Stimulated activated CD8-positive, alpha-beta memory T cell treated with anti-CD3 and anti-CD28 coated beads, Interleukin-7, amount 100 ng/mL, for 4 hours (primary cell): ENCODE measurements around the gene PRDM1.
A peak's percentile ranks its signal among the peaks of the same experiment; 100 is the strongest.

Experiments
- DNase-seq, 2 donors: peaks; one replicate each; pipeline ENCODE4 v3.0.0-alpha.2; 2020; ENCODE audit warnings: low read depth in 2 of 2

Gene PRDM1

DNA sequence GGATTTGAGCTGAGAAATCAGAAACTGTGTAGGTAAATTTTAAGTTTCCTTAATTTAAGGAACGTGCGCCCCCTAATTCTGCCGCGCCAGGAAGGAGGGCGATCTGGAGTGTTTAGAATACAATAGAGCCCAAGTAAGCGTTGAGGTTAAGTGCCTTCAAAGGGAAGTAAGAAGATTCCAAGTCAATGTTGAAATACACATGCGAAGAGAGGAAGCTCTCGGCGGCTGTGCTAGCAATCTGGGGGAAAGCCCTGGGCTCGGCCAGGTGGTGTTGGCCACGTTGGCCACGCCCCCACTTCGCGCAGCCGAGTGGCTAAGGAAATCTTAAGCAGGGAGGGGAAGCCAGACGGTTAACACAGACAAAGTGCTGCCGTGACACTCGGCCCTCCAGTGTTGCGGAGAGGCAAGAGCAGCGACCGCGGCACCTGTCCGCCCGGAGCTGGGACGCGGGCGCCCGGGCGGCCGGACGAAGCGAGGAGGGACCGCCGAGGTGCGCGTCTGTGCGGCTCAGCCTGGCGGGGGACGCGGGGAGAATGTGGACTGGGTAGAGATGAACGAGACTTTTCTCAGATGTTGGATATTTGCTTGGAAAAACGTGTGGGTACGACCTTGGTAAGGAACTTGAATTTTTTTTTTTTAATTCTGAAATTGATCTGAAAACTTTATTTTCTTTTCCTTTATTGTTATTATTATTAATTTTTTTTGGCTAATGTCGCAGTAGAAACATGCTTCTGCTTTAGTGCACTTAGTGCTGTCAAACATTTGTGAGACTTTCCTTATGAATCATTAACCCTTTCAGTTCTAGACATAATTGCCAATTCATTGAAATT lies at the start of gene PRDM1:
Gene PRDM1, plus strand, starts transcription at position 353 of the 830 bp plus-strand sequence. Its CDS starts 218 bp downstream, at position 571.
- peak; percentile 66 to 75 for DNase-seq

DNA sequence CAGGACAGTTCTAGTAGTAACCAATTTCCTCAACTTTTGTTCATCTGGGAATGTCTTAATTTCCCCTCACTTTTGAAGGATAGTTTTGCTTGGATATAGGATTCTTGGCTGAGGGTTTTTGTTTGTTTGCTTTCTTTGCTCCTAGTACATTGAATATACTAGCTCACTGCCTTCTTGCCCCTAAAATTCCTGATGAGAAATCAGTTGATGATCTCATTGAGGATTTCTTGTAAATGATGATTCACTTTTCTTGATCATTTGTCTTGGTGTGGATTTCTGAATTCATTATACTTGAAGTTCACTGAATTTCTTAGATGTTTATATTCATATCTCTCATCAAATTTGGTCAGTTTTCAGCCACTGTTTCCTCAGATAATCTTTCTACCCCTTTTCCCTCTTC lies 49.1 kb upstream of the PRDM1 start:
- no peak for DNase-seq

DNA sequence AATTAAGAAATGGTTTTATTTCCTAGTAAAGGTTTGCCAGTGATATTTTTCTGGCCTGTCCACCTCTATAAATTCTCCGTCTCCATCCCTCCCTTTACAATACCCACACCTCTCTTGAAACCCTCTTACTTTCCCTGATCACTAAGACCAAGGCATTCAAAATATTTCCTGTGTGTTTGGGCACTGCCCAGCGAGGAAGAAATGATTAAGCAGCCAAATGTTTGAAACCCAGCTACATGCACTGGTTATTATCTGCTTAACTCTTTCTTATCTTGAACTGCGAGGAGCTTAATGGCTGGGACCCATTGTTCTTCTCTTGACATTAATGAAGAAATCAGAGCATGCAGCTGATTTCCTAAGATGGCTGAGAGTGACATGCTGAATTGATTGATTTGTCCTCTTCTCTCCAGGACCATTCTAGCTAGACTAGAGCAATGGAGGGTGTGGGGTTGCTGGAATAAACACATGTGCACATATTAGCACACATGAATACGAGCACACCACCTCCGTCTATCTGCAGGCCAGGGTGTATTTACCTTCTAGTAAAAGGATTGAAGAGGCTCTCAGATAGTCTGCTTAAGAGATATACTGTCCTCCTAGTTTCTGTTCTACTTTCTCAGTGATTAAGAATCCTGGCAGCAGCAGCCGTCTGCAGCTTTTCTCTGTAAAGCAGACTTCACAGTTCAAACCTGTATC lies 46.1 kb upstream of the PRDM1 start:
- DNase-seq, result no peak

DNA sequence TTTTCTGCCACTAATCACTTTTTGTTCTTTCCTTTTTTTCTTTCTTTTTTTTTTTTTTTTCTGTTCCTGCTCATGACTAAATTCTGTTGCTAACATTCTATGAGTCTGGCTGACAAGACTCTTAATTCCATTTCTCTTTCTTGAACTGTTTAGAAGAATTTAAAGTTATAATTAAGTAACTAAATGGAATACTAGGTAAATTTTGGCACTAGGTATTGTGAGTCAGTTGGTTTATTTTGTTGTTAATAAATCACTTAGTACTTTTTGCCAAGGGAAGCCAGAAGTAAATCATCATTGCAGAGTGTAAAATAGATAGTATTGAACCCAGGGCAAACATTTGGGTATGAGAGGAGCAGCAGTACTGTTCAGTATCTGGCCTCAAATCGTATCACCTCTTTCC lies 42.0 kb upstream of the PRDM1 start:
- DNase-seq, result no peak

DNA sequence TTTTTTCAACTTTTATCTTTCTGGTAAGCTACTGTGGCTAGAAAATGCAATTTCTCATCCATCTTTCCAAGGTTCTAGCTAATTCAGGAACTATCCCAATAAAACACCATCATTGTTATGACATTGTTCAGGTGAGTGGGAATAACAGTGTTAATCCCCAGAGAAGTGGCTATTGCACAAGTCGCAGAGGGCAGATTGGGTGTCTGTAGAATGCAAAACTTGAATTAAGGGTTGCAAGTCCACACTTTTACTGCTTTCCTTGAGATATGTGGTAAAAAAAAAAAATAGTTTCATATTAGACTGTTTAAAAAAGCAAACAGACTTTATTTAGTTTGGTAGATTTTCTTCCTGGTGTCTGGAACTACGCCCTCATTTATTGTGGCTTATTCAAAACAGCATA lies 41.1 kb upstream of the PRDM1 start:
- DNase-seq, result no peak

DNA sequence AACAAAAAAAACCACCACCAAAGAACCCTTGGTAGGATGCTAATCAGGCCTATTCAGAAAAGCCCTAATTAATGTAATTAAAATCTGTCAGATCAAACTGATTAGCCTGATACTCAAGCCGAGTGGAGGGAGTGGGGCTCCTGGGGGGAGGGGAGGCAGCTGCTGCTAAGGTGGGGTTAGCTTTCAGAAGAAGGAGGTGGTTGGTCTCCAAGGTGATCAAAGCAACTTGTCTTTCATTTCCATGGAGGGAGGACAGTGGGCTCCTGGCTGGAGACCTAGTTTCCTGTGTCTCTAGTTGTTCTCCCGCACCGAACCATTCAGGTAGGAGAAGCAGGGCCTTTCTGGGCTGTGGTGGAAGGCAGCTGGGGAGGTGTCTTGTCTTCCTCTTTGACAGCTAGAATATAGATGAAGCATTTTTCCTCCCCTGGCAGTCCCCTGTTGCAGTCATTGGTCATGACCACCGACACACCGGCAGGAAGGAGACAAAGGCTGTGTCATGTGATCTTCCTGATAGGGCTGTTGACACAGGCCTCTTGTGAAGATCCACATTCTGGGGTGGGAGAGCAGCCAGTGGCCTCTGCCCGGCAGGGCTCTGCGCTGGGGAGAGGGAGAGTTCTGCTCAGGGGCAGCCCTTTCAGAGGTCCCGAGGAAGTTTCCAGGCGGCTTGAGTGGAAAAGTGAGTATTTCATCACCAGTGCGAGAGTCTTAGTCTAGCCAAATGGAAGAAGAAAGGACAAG lies 39.9 kb upstream of the PRDM1 start:
- no peak for DNase-seq

DNA sequence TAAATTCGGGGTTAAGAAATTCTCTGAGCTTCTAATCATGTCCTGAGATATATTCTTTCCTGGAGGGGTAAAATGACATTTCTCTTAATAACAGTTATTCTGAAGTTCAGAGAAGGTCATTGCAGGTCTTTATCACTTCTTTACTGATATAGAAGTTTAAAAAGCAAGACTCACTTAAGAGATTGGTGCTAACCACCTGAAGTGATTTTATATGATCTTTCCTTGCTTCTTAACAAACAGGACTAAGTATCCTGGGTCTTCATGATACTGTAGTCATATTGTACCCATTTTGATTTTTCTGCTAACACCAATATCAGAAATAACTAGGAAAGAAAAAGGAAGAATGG lies 39.3 kb upstream of the PRDM1 start:
- DNase-seq, result no peak

DNA sequence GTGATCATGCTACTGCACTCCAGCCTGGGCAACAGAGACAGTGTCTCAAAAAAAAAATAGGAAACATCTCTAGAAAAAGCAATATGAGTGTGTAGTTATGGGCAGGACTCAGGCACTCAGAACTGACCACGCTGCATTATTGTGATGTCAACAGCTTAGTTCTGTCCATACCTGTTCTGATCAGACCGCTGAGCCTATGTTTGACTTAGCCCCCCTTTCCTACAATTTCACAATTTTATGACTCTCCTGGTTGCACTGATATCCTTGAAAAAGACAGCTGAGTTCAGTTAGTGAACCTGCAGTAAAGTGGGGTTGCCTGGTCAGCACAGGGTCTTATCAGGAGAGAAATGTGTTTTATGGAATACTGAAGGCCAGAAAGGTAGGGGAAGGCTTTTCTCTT lies 37.8 kb upstream of the PRDM1 start:
- DNase-seq, result no peak

DNA sequence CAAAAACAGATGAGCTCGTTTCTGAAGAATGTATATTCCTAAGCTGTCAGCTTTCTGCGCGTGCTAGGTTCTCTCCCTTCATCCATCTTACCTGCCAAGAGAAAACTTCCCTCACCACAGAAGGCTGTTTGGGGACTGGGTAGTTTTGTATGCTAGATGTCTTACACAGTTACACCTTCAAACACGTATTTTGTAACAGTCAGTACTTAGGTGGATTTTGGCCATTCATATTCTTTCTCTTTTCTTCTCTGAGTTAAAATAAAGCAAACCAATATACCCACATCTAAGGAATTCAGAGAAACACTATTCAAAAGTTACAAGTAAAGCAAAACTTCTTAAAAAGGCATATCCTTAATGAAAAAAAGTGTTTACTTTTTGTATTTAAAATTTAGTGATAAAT lies 35.6 kb upstream of the PRDM1 start:
- no peak for DNase-seq

DNA sequence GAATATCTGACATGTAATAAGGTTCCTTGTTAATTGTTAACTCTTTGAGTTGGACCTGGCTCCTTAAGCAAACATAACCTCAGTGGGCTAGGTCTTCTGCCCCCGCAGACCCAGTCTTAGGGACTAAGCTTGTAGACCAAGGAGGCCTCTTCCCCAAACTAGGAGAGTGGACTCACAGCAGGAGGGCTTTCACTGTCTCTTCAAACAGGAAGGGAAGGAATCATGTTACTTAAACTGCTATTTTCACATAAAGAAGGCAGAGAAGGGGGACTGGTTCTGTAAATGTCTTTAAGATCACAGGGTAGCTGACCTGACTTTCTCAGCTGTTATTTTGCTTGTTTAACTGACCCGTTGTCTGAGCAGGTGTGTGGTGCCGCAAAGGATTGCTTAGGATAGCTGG lies 34.9 kb upstream of the PRDM1 start:
- no peak for DNase-seq

DNA sequence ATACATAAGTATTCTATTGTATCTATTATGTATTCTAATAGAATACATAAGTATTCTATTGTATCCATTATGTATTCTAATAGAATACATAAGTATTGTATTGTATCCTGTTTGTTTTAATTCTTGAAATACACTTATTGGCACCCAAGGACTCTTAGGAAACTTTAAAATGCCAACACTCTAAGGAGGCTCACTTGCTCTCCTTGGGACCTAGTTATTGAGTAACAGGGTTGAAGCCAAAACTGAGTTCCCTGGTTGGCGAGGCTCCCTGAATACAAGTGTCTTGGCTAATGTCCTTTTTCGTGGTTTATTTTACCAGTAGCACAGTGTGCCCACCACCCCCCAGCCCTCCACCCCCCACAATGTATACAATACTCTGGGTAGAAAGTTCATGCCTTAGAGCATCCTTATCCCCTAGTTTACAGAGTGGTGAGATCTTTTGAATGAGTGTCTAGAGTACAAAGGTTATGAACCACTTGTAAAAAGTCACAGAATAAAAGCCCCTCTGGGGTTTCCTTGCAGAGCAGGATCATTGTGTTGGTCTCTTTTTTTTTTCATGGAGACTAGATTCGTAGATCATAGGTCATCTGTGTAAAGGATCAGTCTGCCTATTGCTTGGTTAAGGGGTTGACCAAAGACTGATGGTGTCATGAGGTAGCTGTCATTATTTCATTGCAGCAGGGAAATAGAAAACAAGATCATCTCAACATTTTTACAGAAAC lies 32.5 kb upstream of the PRDM1 start:
- DNase-seq, result no peak

DNA sequence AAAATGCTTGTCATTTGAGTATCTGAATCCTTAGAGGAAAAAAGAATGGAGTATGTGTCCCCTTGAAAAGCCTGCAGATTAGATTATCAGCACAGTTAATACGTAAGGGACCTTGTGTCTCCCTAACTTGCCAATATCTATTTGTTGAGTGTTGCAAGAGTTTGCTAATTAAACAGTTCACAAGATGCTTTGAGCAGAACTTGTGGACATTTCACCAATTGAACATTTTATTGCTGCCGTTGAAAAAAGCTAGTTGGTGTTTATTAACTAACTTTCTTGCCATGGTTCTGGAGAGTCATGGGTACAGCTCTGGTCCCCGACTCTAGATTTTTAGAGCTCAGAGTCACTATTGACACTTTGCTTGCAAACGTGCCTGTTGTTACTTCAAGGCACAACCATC lies 30.6 kb upstream of the PRDM1 start:
- DNase-seq, result no peak

DNA sequence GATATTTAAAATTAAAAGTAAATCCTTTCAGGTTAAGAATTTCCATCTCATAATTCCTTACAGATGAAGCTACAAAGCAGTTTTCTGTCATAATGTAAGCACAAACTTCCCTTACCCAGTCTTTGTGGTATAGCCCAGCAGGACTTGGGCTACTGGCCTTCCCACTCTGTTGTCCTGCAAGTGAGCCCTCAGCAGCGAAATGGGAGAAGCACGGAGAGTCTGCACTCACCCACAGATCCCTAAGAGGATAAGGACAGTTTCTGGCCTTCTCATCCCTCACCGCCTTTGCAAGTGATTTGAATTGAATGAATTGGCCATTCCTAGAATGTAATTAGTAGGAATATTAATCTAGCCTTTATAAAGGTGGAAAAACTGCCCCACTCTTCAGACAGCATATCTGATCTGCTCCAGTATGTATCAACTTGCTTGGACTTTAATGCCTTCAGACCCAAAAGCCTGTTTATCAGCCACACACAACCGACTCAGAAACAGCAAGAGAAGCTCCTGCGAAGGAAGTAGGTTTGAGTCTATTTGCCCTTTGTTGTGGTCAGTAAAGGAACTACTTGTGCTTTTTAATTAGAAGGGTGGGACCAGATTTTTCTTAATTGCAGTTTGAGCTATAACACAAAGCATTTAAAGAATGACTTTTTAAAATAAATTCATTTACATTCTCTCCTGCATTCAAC lies 29.9 kb upstream of the PRDM1 start:
- DNase-seq, result no peak

DNA sequence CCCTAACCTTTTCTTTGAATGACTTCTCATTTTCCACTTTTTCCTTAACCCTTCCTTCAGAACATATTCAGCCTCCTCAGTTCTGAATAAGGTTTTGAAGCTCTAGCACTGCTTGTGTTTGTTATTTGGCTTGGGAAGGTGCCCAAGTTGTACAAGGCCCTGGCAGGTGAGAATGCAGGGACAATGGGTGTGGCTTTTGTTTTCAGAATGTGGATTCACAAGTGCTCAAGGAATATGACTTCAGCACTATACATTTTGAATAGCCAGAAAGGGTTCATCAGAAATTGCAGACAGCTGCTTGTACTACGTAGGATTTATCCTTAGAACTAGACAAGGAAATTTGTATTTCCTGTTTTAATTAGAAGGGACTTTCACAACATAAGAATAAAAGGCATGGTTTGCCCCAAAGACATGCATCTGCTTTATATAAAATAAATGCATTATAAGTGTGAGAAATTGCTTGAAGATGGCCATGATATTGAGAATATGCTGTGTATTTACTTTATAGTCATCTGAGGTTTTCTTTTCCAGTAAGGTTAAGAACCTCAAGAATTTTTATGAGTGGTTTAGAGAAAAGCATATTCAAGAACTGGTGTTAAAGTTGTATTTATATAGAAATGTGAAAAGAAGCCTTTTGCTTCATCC lies 29.3 kb upstream of the PRDM1 start:
- no peak for DNase-seq

DNA sequence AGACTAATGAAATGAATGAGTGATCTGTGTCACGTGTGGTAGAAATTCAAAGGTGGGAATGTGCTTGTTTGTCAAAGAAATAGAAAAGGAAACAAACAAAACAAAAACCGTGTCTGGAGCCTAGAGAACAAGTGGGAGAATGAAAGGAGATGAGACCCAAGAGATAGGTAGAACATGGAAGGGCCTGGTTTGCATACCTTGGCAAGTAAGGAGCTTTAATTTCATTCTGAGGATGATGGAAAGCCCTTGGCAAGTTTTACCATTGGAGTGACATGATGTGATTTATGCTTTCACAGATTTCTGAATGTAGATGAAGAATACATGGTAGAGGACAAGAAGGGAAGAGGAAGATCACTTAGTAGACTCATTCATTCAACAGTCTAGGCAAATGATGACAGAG lies 26.8 kb upstream of the PRDM1 start:
- no peak for DNase-seq

DNA sequence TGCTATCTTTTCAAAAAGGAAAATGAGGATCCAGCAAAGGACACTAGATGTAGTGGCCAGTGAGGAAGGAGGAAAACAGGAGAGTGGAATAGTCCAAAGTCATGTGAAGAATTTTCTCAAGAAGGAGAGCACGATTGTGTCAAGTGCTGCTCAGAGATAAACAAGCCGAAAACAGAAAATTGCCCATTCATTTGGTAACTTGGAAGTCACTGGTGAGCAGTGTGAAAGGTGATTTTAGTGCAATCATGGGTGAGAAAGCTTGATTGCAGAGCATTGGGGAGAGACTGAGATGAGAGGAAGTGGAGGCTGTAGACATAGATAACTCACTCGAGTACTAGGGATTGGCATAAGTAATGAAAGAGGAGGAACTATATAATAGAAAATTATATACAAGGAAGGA lies 26.0 kb upstream of the PRDM1 start:
- no peak for DNase-seq

DNA sequence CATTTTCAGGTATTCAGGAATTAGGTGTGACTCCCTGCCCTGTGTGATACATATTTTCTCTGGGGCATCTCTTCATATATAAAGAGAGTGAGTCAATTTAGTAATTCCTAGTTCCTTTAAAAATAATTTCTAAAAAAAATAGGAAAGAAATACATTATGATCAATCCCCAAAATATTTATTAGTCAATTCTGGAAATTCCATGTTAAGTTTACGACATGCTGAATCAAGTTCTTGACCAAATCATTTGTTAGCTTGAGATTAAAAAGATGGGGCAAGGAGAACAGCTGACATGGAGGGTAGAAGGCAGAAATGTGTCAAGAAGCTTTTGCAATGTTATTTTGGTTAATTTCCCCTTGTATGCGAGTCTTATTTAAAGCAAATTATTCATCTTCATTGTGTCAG lies 22.7 kb upstream of the PRDM1 start:
- DNase-seq, result no peak

DNA sequence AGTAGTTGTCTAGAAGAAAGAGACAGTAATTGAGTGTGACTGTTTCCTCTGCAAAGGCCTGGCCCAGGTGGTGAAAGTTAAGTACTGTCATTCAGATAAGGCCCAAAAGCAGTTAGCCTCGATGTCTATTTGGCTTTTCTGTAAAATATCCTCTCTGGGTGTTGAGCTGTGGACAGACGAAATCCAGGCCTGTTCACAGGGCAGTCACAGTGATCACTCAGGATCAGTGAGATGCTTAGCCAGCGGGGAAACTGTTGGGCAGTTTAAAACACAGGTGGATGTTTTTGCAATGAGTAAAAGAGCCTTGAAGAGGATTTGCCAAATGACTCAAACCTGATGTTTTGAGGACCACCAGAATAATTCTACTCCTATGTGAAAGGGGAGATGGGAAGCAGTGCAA lies 22.0 kb upstream of the PRDM1 start:
- no peak for DNase-seq

DNA sequence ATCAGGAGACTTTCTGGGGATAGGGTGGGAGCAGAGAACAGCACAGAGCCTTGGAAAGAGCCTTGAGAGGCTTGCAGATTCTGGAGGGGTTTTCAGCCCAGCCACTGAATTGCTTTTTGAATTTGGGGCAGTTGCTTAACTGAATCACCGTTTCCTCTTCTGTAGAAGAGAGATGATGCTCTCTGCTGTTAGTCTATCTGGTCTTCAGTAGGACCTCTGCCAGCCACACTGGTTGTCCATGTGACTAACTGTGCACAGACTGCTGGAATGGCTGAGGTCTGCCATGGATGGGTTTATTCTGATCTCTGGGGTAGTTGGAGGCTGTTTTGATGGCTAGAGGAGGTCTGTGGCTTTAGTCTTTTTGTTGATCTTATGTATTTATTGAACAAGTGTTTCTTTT lies 21.4 kb upstream of the PRDM1 start:
- DNase-seq, result no peak

DNA sequence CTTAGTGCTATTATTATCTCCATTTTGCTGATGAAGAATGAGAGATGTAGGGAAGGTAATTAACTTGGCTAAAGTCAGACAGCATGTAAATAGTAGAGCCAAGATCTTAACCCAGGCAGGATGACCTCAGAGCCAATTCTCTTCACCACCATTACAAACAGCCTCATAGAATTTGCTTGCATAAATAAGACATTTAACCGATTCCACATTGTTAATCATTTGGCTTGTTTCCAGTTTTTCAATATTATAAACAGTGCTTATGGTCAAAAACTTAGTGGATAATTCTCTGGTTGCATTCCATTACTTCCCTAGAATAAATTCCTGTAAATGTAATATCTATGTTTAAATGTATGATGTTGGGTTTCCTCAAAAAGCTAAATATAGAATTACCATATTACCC lies 19.1 kb upstream of the PRDM1 start:
- DNase-seq, result no peak

DNA sequence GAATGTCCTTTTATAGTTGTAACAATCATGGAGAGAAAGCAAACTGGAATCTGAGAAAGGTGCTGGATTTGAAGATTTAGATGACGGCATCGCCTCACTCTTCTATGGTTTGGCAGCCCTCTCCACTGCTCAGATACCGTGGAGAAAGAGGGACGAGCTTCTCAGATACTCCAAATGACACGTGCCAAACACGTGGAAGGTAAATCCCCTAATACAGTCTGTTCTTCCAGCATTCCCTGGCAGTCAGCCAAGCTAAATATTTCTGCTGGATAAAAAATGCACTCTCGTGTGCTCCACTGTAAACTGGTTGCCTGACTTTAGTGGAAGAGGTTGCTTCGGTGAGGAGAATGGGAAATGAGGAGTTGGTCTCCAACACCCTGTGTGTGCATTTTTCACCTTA lies 16.7 kb upstream of the PRDM1 start:
- no peak for DNase-seq
